ENCODE measurements around the gene AP4E1.
A peak's percentile ranks its signal among the peaks of the same experiment; 100 is the strongest.
"Not testable (repeated sequence)": the region's sequence is repeated elsewhere in the genome, so short reads cannot be mapped to it uniquely, and the experiment has no call there.

Gene AP4E1

DNA sequence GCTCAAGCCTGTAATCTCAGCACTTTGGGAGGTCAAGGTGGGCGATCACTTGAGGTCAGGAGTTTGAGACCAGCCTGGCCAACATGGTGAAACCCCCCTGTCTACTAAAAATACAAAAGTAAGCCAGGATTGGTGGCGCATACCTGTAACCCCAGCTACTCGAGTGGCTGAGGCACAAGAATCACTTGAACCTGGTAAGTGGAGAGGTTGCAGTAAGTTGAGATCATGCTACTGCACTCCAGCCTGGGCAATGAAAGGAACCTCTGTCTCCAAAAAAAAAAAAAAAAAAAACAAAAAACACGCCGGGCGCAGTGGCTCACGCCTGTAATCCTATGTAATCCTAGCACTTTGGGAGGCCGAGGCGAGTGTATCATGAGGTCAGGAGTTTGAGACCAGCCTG is 18.9 kb upstream of the AP4E1 start:
- DNase-seq (ENCODE audit: low read depth): no peak

DNA sequence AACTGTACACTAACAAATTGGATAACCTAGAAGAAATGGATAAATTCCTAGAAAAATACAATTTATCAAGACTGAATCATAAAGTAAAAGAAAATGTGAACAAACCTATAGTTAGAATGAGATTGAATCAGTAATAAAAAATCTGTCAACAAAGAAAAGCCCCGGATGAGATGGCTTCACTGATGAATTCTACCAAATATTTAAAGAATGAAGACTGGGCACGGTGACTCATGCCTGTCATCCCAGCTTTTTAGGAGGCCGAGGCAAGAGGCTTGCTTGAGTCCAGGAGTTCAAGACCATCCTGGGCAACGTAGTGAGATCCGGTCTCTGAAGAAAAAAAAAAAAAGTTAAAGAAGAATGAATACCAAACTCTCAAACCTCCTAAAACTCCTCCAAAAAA is 17.7 kb upstream of the AP4E1 start:
- DNase-seq (ENCODE audit: low read depth): no peak

- no peak for DNase-seq (ENCODE audit: low read depth)
These were observed 17.3 kb upstream of the AP4E1 start for GRCh38 chr15:50891159-50891558.

DNA sequence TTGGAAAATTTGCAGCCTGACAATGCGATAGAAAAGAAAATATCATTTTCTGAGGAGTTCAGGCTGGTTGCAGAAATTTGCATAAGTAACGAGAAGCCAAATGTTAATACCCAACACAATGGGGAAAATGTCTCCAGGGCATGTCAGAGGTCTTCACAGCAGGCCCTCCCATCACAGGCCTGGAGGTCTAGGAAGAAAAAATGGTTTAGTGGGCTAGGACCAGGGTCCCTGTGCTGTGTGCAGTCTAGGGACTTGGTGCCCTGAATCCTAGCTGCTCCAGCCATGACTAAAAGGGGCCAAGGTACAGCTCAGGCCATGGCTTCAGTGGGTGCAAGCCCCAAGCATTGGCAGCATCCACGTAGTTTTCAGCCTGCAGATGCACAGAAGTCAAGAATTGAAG is 14.5 kb upstream of the AP4E1 start:
- no peak for DNase-seq (ENCODE audit: low read depth)

DNA sequence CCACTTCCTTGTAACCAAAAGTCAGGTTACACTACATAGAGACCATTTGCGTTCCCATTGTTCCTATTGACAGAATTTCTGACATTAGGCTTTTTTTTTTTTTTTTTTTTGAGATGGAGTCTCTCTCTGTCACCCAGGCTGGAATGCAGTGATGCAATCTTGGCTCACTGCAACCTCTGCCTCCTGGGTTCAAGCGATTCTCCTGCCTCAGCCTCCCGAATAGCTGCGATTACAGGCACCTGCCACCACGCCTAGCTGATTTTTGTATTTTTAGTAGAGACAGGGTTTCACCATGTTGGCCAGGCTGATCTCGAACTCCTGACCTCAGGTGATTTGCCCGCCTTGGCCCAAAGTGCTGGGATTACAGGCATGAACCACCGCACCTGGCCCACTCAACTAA is 7.1 kb upstream of the AP4E1 start:
- not testable (repeated sequence) for DNase-seq (ENCODE audit: low read depth)

GRCh38 chr15:50904211-50904610 is 4.3 kb upstream of the AP4E1 start:
- DNase-seq (ENCODE audit: low read depth): no peak

DNA sequence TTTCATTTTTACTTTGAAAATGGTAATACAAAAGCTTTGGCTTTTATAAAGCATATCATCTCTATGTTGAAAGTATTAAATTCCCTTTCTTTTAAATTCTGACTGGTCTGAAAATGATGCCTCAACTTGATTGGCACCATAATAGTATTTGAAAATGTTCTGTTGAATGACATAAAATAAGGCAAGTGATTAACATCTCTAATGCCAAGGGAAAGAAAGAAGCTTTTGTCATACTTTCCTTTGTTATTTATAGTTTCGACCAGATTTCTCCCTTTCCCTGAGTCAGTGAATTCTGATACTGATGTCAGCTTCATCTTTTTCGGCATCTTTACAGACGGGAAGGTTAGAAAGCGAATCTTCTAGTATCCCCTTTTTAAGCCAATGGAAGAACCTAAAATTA is 3.4 kb upstream of the AP4E1 start:
- DNase-seq (ENCODE audit: low read depth): no peak

DNA sequence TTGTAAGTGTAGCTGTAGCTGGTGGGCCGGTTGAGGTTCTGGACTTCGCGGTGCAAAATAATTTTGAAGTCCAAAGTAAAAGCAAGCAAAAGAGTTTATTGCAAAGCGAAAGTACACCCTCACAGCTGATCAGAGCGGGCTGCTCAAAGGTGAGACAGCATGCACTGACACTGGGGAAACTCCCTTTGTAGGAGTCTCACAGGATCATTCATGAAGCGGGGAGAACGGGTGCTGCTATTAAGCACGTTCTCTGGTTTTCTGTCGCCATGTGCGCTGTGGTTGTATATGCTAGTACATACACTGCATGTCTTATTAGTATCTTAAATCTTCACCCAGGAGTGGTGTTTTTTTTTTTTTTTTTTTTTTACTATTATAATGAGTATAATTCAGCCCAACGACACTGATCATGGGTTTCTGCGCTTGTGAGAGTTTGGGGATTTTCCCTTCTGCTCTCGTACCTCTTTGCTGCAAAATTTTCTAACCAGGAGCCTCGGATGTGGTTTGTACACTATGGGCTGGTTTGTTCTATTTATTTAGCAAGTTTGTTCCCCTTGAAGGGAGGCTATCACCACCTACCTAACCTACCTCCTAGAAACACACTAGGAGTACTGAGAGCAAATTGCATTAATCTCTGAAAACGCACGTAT is 1.4 kb upstream of the AP4E1 start:
- DNase-seq (ENCODE audit: low read depth): no peak

DNA sequence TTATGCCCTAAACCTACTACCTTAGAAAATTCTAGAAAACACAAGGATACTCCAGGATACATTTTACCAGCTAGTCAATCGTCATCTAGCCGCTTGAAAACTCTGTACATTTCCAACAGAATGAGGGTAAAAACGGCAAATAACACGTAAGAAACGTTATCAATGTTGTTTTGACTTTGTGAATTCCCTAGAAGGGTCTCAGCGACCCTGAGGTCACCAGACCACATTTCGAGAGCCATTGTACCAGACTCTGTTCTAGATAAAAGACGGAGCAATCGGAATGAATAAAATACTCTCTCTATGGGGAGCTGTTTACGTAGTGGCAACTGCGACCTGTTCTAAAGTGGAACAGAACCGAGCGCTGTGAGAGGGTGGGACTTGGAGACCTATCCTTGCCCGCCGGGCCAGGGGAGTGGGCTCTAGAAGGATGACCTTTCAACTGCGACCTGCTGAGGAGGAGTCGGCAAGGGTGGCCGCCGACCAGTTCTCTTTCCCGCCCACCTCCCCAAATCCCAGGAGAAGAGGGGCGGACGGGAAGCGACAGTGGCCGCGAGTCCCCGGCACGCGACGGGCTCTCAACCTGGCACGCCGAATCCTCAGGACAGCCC is 778 bp upstream of the AP4E1 start:
- no peak for DNase-seq (ENCODE audit: low read depth)

DNA sequence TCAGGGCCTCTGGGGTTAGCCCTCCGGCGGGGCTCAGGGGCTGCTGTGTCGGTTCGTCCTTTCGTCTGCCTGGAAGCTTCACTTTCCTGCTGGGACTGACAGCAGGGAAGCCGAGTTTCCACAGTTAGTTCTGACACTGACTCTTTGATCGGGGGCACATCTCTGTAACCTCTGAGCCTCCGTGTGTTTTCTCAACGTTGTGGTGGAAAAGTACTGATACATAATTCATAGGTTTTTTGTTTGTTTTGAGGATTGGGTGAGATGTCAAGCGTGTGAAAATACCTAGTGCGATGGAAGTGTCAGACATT is 481 bp downstream of the AP4E1 start:
- peak; percentile 25 for DNase-seq (ENCODE audit: low read depth)

DNA sequence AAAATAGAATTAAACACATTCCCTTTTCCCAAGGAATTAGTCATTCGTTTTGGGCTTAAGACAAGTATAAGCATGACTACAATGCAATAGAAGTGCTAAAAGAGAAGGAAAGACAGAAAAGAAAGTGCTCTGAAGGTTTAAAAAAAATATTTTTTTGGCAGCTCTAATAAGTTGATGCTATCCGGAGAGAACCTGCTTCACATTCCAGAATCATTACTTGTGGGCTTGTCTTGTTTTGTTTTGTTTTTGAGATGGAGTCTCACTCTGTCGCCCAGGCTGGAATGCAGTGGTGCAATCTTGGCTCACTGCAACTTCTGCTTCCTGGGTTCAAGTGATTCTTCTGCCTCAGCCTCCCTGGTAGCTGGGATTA is 1.9 kb downstream of the AP4E1 start:
- peak; percentile 69 for DNase-seq (ENCODE audit: low read depth)

GRCh38 chr15:50911001-50911400 is 2.5 kb downstream of the AP4E1 start:
- DNase-seq (ENCODE audit: low read depth): no peak

DNA sequence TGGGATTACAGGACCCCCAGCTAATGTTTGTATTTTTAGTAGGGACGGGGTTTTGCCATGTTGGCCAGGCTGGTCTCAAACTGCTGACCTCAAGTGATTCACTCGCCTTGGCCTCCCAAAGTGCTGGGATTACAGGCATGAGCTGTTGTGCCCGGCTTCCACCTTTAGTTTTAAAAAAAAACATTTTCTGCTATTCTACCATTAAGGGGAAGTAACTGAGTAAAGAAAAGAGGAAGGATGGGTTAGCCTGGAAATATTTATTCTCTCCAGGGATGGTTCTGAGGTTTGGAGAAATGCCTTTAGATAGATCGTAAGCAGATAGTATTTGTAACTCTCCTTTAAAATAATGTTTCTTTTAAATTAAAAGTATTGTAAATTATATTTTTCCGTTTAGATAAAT is 3.1 kb downstream of the AP4E1 start:
- DNase-seq (ENCODE audit: low read depth): no peak

DNA sequence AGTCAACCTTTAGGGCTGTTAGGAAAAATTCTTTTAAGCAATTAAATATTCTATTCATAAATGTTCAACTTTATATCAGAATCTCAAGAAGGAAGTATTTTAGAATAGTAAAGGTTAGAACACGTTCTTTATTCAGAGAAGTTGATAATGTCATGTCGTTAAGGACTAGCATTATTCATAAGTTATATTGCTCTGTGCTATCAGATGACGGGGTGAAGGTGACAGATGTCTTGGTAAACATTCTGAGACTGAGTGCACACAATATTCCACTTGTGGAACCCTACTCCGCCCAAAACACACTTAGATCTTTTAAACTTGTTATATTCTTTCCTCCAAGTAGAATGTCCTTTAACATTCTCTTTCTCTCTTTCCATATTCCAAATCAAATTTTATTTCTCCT is 7.9 kb downstream of the AP4E1 start:
- no peak for DNase-seq (ENCODE audit: low read depth)

DNA sequence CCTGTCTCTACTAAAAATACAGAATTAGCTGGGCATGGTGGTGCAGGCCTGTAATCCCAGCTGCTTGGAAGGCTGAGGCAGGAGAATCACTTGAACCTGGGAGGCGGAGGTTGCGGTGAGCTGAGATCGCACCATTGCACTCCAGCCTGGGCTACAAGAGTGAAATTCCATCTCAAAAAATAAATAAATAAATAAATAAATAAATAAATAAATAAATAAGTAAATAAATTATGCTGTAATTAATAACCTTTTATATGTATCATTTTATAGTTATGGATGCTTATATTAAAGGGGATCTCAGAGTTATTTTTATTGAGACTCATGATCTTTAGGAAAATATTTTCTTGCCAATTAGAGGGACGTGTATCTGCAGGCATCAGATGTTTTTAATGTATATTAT is 10.9 kb downstream of the AP4E1 start:
- DNase-seq (ENCODE audit: low read depth): not testable (repeated sequence)

DNA sequence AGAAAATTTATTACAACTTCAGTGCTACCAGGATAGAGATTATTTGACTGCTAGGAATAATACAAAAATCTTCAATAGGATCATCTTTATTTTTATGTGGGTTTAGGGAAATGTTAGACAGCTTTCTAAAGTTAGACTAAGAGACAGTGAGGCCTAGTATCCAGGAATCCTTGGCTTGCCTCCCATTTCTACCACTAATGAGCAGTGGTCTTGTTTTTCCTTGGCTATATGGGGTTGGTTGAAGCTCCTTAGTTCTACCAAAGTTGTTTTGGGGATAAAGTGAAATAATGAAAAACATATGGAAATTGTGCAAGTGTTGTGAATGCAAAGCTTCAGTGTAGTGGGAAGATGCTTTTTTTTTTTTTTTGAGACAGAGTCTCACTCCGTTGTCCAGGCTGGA is 16.8 kb downstream of the AP4E1 start:
- no peak for DNase-seq (ENCODE audit: low read depth)

DNA sequence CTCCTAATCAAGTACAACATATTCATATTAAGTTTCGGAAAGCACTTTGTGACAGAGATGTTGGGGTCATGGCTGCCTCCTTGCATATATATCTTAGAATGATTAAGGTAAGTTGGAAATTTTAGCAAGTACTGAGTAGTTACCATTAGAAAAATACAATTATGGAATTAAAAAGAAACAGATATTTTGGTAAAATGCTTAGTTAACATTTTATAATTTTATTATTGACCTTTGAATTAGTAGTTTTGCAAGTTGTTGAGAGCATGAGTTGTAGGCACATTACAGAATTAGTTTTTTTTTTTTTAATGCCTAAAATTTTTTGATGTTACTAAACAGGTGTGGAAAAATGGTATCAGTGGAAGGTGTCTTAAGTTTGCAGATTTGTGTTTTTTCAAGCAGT is 20.6 kb downstream of the AP4E1 start:
- DNase-seq (ENCODE audit: low read depth): no peak

- DNase-seq (ENCODE audit: low read depth): no peak
These were observed 22.3 kb downstream of the AP4E1 start for GRCh38 chr15:50930792-50931191.

- DNase-seq (ENCODE audit: low read depth): no peak
These were observed 24.9 kb downstream of the AP4E1 start for GRCh38 chr15:50933341-50933740.

- no peak for DNase-seq (ENCODE audit: low read depth)
These were observed 30.0 kb downstream of the AP4E1 start for GRCh38 chr15:50938525-50938924.

DNA sequence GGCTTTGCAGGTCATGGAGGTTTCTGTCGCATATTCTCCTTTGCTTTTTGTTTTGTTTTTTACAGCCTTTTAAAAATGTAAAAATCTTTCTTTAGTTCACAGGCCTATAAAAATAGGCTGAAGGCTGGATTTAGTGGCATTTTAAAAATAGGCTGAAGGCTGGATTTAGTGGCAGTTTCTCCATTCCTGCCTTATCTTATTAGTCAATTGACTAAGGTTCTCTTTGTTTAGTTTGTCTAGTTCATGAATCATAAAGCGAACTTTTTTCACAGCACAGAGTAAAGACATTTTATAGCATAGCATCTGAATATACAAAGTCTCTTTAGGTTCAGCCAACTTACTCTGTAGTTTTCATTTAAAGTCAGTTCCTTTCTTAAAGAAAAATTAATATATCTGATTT is 31.4 kb downstream of the AP4E1 start:
- no peak for DNase-seq (ENCODE audit: low read depth)

DNA sequence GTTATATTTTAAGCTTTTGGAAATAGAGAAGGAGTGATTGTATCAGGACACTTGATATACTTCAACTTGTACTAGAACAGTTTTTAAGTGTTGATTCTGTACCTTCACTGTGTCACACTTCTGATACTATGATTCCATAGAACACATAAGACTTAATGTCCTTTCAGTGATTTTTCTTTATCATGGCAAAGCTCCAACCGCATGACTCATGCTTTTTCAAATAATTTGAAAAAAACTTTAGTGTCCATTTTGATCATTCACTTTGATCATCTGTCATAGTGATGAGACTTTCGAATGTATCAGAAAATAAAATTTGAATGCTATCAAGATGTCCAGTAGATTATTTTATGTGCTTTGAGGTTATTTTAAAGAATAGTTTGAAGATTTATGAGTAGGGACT is 32.0 kb downstream of the AP4E1 start:
- peak; percentile 24 for DNase-seq (ENCODE audit: low read depth)

- no peak for DNase-seq (ENCODE audit: low read depth)
These were observed 35.2 kb downstream of the AP4E1 start for GRCh38 chr15:50943638-50944037.

- DNase-seq (ENCODE audit: low read depth): no peak
These were observed 36.2 kb downstream of the AP4E1 start for GRCh38 chr15:50944672-50945071.

- no peak for DNase-seq (ENCODE audit: low read depth)
These were observed 37.2 kb downstream of the AP4E1 start for GRCh38 chr15:50945725-50946124.

All from HS-5 (cell line).